HepG2 (cell line): Measurements from ENCODE around the gene LRBA. TPM values are rescaled to one million over a fixed set of nuclear protein-coding genes. Genes with fewer than 3 reads are reported as not detected.

ENCODE experiments used
- AGO1 ChIP-seq: fragments of 200-400 bp; formaldehyde crosslinking; IDR thresholded peaks from 2 replicates; pipeline ENCODE4 v1.6.1; 2017; ENCODE audit warnings: mild to moderate bottlenecking, low read depth, low read length, moderate library complexity; ENCODE audit not compliant: poor library complexity, severe bottlenecking
- DMAP1 ChIP-seq: IDR thresholded peaks from 2 replicates; pipeline ENCODE4 v1.6.1; 2016
- E2F2 ChIP-seq: sonication (generic); formaldehyde crosslinking; IDR thresholded peaks from 2 replicates; pipeline ENCODE4 v1.4.0; 2020; ENCODE audit warnings: missing genetic modification reagents, borderline replicate concordance
- FOXA3 ChIP-seq: IDR thresholded peaks from 2 replicates; pipeline ENCODE4 v1.6.1; 2016; ENCODE audit warnings: missing genetic modification reagents, missing compliant biosample characterization
- GABPA ChIP-seq, 2 experiments: IDR thresholded peaks; 2 replicates each; pipeline ENCODE4 v1.6.1; 2011 to 2016; ENCODE audit warnings: low read depth in 2 of 2, low read length in 1 of 2, missing biosample characterization in 1 of 2, missing genetic modification characterization in 1 of 2
- GABPB1 ChIP-seq: IDR thresholded peaks from 2 replicates; pipeline ENCODE4 v1.6.1; 2016; ENCODE audit warnings: mild to moderate bottlenecking, missing genetic modification reagents, moderate library complexity, missing compliant biosample characterization
- HHEX ChIP-seq: IDR thresholded peaks from 2 replicates; pipeline ENCODE4 v1.6.1; 2016; ENCODE audit warnings: control low read depth
- NFATC3 ChIP-seq: sonication (generic); formaldehyde crosslinking; IDR thresholded peaks from 2 replicates; pipeline ENCODE4 v1.5.1; 2020; ENCODE audit warnings: mild to moderate bottlenecking, missing genetic modification reagents
- POGK ChIP-seq: sonication (generic); formaldehyde crosslinking; conservative IDR thresholded peaks from 2 replicates; pipeline ENCODE4 v1.8.0; 2022; ENCODE audit warnings: mild to moderate bottlenecking, moderate library complexity, missing genetic modification reagents
- PTBP1 ChIP-seq: fragments of 200-400 bp; formaldehyde crosslinking; IDR thresholded peaks from 2 replicates; pipeline ENCODE4 v1.6.1; 2018; ENCODE audit warnings: low read length, low read depth; ENCODE audit not compliant: poor library complexity, severe bottlenecking
- RARA ChIP-seq: IDR thresholded peaks from 2 replicates; pipeline ENCODE4 v1.6.1; 2016; ENCODE audit warnings: missing genetic modification reagents, missing compliant biosample characterization
- RFX5 ChIP-seq: IDR thresholded peaks from 2 replicates; pipeline ENCODE4 v1.6.1; 2011; ENCODE audit warnings: low read depth, low read length, improper control_type of control experiment
- YEATS4 ChIP-seq: sonication (generic); formaldehyde crosslinking; IDR thresholded peaks from 2 replicates; pipeline ENCODE4 v1.4.0; 2020; ENCODE audit warnings: missing genetic modification reagents, borderline replicate concordance
- ZFP90 ChIP-seq: sonication (generic); formaldehyde crosslinking; IDR thresholded peaks from 2 replicates; pipeline ENCODE4 v1.8.0; 2022; ENCODE audit warnings: missing genetic modification reagents, mild to moderate bottlenecking, inconsistent platforms, borderline replicate concordance
- ZFX ChIP-seq: sonication (generic); formaldehyde crosslinking; IDR thresholded peaks from 2 replicates; pipeline ENCODE4 v1.4.0; 2020; ENCODE audit warnings: mild to moderate bottlenecking, low read depth, missing genetic modification reagents, moderate library complexity
- ZKSCAN1 ChIP-seq: fragments of 150-350 bp; IDR thresholded peaks from 2 replicates; pipeline ENCODE4 v1.6.1; 2014; ENCODE audit warnings: low read length
- ZNF33B ChIP-seq: sonication (generic); formaldehyde crosslinking; IDR thresholded peaks from 2 replicates; pipeline ENCODE4 v1.5.1; 2020; ENCODE audit warnings: mild to moderate bottlenecking, missing genetic modification reagents
- ZNF484 ChIP-seq: sonication (generic); formaldehyde crosslinking; IDR thresholded peaks from 2 replicates; pipeline ENCODE4 v1.5.1; 2020; ENCODE audit warnings: mild to moderate bottlenecking, low read depth, missing genetic modification reagents, borderline replicate concordance
- ZNF556 ChIP-seq: sonication (generic); formaldehyde crosslinking; IDR thresholded peaks from 2 replicates; pipeline ENCODE4 v1.4.0; 2020; ENCODE audit warnings: mild to moderate bottlenecking, missing genetic modification reagents, borderline replicate concordance
- ZNF562 ChIP-seq: sonication (generic); formaldehyde crosslinking; IDR thresholded peaks from 2 replicates; pipeline ENCODE4 v1.8.0; 2022; ENCODE audit warnings: missing genetic modification reagents, borderline replicate concordance
- ZNF761 ChIP-seq: sonication (generic); formaldehyde crosslinking; conservative IDR thresholded peaks from 2 replicates; pipeline ENCODE4 v1.4.0; 2020; ENCODE audit warnings: mild to moderate bottlenecking, missing genetic modification reagents
- polyA plus RNA-seq, 8 experiments: library from polyadenylated mRNA; depleted of rRNA in 3 of 8; stranded (reverse) in 7 of 8; unstranded in 1 of 8; fragments of >200 nt; fragmentation: Illumina TruSeq in 4 of 8; extraction: Trizol in 4 of 8; gene quantifications; 2 replicates each; pipeline versions ENCODE4 v1.2.1 to v1.2.3, GENCODE V29; 2011 to 2016; ENCODE audit warnings: low read depth in 4 of 8, missing spikeins in 1 of 8, mixed read lengths in 1 of 8; ENCODE audit not compliant: insufficient read depth in 1 of 8
- total RNA-seq, 5 experiments: library from RNA; depleted of rRNA; stranded (reverse); fragments of >200 nt; fragmentation: Illumina TruSeq; extraction: Trizol; gene quantifications; 2 replicates each; pipeline ENCODE4 v1.2.3, GENCODE V29; 2016; ENCODE audit warnings: low read depth in 1 of 5
- TF ChIP-seq, protein P1 (sequence below): sonication (generic); formaldehyde crosslinking; IDR thresholded peaks from 2 replicates; pipeline ENCODE4 v1.4.0; 2020; ENCODE audit warnings: missing genetic modification reagents
- TF ChIP-seq, protein P2 (sequence below): sonication (generic); formaldehyde crosslinking; conservative IDR thresholded peaks from 2 replicates; pipeline ENCODE4 v1.5.0; 2020; ENCODE audit warnings: missing genetic modification reagents

The LRBA gene
- total and polyA plus RNA-seq, 2 of the 13 experiments (the other 11 are each of a cell fraction or from before 2014, with no cell fraction given): 21.0 to 37.2 TPM

DNA sequence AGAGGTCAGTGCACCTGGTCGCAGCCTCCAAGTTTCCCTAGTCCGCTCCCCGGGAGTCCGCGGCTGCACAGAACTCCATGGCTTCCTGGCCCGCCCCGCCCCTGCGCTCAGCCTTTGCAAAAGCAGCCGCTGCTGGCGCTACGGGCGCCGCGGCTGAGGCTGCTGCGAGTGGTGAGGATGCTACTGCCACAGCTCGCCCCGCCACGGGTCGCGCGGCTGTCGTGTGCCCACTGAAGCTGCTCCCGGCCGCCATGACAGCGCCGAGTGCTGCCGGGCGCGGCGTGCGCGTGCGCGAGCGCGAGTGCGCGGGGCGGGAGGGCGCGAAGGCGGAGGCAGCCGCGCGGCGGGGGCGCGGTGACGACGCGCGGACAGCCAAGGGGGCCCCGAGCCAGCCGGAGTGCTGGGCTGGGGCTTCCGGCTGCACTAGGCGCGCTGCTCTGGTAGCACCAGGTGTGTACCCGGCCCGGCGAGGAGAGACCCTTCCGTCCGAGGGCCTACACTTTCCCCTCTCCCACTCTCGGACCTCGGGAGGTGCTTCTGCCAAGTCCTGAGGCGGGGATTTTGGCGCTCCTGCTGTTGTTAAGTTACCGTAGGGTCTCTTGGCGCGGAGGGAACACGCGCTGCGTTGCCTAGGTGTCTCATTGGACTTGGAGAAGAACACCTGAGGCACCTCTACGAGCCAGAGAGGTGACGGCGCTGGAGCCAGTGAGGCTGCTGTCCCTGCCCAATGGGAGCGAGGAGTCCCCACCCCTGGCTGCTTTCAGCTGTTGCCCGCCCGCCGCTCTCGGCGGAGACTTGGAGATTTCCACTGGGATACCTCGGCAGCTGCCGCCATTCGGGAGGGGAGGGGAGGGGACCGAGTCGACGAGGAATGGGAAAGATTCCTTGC, 619 bp upstream of the LRBA start (continued):
- TF ChIP-seq ZFP90 (CRISPR knock-in tag) (no peak), YEATS4 (CRISPR knock-in tag) (peak; percentile 77), DMAP1 (CRISPR knock-in tag) (peak; percentile 73), HHEX (CRISPR knock-in tag) (no peak), RARA (peak; percentile 23; the same call in 1 of the 2 replicates), ZFX (CRISPR knock-in tag) (peak; percentile 80), POGK (CRISPR knock-in tag) (peak; percentile 89), ZNF556 (CRISPR knock-in tag) (0 out of 2 replicates have a peak, but pooled peaks have one; percentile 46), FOXA3 (CRISPR knock-in tag) (no peak; the same call in 1 of the 2 replicates), ZKSCAN1 (no peak), ZNF562 (CRISPR knock-in tag) (peak; percentile 38; the same call in 1 of the 2 replicates), GABPB1 (CRISPR knock-in tag) (peak; percentile 83), RFX5 (no peak), ZNF33B (CRISPR knock-in tag) (no peak), ZNF761 (no peak), GABPA (IDR thresholded peaks at IDR 0.05; ENCODE audit: low read depth, low read length) (peak; percentile 44), GABPA (CRISPR knock-in tag; IDR thresholded peaks at IDR 0.05; ENCODE audit: low read depth) (peak; percentile 45; the same call in 1 of the 2 replicates), PTBP1 (no peak), ZNF484 (CRISPR knock-in tag) (no peak), E2F2 (CRISPR knock-in tag) (no peak), NFATC3 (CRISPR knock-in tag) (no peak), AGO1 (no peak)
- TF ChIP-seq, protein P1, sequence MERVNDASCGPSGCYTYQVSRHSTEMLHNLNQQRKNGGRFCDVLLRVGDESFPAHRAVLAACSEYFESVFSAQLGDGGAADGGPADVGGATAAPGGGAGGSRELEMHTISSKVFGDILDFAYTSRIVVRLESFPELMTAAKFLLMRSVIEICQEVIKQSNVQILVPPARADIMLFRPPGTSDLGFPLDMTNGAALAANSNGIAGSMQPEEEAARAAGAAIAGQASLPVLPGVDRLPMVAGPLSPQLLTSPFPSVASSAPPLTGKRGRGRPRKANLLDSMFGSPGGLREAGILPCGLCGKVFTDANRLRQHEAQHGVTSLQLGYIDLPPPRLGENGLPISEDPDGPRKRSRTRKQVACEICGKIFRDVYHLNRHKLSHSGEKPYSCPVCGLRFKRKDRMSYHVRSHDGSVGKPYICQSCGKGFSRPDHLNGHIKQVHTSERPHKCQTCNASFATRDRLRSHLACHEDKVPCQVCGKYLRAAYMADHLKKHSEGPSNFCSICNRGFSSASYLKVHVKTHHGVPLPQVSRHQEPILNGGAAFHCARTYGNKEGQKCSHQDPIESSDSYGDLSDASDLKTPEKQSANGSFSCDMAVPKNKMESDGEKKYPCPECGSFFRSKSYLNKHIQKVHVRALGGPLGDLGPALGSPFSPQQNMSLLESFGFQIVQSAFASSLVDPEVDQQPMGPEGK: peak; percentile 62
- TF ChIP-seq, protein P2, sequence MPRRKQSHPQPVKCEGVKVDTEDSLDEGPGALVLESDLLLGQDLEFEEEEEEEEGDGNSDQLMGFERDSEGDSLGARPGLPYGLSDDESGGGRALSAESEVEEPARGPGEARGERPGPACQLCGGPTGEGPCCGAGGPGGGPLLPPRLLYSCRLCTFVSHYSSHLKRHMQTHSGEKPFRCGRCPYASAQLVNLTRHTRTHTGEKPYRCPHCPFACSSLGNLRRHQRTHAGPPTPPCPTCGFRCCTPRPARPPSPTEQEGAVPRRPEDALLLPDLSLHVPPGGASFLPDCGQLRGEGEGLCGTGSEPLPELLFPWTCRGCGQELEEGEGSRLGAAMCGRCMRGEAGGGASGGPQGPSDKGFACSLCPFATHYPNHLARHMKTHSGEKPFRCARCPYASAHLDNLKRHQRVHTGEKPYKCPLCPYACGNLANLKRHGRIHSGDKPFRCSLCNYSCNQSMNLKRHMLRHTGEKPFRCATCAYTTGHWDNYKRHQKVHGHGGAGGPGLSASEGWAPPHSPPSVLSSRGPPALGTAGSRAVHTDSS (CRISPR knock-in tag): no peak
